Stimulated activated CD8-positive, alpha-beta memory T cell treated with anti-CD3 and anti-CD28 coated beads, Interleukin-4, amount 100 ng/mL, for 1 hour (primary cell): Measurements from ENCODE around the gene NCOA5.

ENCODE experiments used
- DNase-seq, 2 donors: peaks; one replicate each; pipeline ENCODE4 v3.0.0-alpha.2; 2020; ENCODE audit warnings: low read depth in 2 of 2, low spot score in 1 of 2

NCOA5 gene

DNA sequence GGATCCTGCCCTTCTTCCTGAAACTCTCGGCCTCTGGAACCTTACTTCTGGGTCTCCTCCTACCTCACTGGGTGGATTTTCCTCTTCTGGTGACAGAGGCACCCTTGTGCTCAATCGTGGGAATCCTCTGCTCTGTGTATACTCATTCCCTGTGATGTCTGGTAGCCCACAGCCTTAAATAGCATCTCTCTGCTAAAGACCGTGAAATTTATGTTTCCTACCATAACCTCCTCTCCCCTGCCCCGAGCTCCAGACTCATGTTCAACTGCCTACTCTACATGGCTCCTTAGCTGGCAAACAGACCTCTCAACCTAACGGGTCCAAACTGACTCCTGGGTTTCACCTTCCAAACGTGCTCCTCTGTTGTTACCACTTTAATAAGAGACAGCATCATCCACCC is 71.2 kb downstream of the NCOA5 start:
- DNase-seq, result no peak

DNA sequence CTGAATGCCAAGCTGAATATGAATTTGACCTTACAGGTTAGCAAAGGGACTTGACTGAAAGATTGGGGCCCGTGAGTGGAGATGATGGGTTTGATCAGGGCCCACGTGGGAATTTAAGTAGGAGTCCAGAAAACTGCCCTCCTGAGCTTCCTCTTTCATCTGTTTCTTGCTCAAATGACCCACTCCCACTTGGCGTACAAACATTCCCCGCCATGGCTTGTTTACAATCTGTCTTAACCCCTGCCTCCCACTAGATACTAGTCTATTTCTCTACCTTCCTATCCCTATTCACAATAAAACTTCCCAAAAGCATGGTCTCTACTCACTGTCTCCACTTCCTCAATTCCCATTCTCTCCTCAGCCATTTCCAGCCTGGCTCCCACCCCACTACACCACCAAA is 71.7 kb downstream of the NCOA5 start:
- DNase-seq, result no peak

DNA sequence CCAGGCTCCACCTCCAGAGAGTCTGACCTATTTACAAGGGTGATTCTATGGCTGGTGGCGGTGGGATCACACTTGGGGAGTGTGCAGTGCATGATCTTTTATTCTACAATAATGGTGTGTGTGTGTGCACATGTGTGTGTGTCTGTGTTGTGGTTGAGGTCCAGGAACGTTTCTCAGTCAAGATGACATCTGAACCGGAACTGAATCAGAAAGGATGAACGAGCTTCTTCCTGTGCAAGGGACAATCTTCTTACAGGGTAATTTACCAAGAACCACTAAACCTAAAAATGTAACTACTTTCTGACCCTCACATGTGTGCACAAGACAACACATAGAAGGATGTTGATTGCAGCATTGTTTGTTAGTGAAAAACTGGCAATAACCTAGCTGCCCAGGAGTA is 72.5 kb downstream of the NCOA5 start:
- no peak for DNase-seq

DNA sequence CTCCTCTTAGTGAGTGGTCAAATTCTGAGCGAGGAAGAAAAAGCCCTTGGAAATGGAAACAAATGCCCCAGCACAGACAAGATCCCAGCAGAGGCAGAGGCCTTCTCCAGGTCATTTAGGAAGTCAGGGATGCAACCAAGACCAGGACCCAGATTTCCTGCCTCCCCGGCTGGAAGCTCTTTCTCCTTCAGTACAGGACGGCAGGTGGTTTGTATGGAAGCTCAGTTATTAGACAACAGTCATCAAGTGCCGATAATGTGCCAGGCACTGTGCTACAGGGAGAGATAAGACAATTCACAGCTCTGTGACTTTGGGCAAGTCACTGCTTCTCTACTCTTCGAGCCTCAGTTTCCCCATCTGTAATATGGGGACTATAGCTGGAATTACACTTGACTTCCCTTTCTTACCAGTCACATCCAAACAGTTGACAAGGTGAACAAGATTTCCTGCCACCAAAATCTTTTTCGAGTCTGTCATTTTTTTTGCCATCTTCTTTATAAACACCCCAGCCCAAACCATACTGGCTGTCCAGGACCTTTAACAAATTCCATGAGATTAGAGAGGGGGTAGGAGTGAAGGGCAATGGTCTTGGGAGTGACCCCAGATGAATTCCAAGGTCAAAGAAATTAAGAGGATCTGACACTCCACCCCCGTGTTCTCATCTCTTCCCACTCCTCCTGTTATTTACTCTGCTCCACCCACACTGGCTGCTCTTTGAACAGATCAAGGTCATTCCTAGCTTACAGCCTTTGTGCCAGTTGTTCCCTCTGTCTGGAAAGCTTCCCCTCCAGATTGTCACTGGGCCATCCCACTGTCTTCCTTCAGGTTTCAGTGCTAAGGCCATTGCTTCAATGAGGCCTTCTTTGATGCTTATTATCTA is 75.0 kb downstream of the NCOA5 start:
- DNase-seq, result no peak

DNA sequence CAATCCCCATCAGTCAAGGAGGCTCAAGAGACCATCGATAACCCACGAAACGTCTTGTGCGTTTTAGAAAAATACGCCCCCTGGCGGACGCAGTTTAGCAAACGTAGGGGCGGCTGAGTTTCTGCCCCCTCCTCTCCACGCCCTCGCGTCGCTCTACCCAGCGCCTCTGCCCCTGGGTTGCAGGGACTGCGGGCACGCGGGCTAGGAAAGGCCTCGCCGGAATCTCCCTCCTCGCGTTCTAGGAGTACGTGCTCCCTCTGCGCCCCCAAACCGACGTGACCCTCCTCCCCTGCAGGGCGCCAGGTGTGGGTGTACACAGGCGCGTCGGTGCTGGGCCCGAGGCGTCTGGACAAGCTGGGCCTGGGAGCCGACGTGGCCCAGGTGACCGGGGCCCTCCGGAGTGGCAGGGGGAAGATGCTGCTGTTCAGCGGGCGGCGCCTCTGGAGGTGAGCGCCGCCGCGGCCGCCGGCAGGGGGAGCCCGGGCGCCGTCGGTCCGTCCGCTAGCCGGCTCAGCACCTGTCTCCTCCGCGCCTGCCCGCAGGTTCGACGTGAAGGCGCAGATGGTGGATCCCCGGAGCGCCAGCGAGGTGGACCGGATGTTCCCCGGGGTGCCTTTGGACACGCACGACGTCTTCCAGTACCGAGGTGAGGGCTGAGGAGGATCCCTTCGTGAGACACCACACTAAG is 75.8 kb downstream of the NCOA5 start:
- peak; percentile 31 to 45 for DNase-seq

DNA sequence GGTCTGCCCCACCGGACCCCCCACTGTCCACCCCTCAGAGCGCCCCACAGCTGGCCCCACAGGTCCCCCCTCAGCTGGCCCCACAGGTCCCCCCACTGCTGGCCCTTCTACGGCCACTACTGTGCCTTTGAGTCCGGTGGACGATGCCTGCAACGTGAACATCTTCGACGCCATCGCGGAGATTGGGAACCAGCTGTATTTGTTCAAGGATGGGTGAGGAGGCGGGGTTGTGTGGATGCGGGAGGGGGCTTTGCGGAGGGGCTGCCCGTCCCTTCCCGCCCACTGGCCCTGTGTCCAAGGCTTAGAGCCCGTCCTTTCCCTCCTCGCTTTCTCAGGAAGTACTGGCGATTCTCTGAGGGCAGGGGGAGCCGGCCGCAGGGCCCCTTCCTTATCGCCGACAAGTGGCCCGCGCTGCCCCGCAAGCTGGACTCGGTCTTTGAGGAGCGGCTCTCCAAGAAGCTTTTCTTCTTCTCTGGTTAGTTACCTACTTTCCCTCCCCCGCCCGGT is 76.4 kb downstream of the NCOA5 start:
- no peak for DNase-seq

DNA sequence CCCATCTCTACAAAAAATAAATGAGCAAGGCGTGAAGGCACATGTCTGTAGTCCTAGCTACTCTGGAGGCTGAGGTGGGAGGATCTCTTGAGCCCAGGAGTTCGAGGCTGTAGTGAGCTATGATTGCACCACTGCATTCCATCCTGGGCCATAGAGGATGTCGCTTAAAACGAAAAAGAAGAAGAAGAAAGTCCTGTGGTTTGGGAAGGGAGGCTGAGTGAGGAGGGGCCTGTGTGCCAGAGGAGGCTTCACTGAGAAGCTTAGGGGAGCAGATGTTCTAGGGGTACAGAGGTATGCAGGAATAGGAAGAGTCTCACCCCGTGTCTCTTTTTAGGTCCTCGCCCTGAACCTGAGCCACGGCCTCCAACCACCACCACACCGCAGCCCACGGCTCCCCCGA is 76.8 kb downstream of the NCOA5 start:
- no peak for DNase-seq

DNA sequence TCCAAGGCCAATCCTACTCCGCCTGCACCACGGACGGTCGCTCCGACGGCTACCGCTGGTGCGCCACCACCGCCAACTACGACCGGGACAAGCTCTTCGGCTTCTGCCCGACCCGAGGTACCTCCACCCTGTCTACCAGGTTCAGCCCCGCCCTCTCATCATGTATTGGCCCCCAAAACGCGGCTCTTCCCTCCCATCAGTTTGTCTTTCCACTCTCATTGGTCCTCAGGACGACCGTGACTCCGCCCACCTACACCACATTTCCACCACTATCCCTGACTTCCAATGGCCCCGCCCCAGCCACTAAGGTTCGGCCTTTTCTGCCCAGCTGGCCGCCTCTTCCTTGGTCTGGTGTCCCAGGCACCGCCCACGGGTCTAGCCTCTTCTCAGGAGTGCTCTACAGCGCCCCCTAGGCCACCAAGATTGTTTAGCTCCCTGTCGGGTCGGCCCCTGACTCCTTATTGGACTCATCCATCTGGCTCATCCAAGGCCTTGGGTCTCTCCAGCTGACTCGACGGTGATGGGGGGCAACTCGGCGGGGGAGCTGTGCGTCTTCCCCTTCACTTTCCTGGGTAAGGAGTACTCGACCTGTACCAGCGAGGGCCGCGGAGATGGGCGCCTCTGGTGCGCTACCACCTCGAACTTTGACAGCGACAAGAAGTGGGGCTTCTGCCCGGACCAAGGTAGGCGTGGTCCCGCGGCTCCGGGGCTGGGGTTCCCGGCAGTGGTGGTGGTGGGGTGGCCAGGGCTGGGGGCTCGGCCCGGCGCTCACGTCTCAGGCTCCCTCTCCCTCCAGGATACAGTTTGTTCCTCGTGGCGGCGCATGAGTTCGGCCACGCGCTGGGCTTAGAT is 77.9 kb downstream of the NCOA5 start:
- no peak for DNase-seq
